Stomach (tissue), 4 donors: Measurements from ENCODE around the gene CENPM.

Experiments
- CTCF ChIP-seq, 7 experiments: fragments of 450-650 bp in 4 of 7; fragments of 200-600 bp in 3 of 7; sonication (generic) in 3 of 7; IDR thresholded peaks; one replicate each; pipeline ENCODE4 v1.5.1; 2016 to 2019; ENCODE audit warnings: antibody characterized with exemption in 7 of 7, control low read depth in 2 of 7, mild to moderate bottlenecking in 1 of 7
- POLR2A ChIP-seq, 4 donors: fragments of 450-650 bp; IDR thresholded peaks; one replicate each; pipeline ENCODE4 v1.6.1; 2016; ENCODE audit warnings: antibody characterized with exemption in 4 of 4, control low read depth in 2 of 4, mild to moderate bottlenecking in 1 of 4, moderate library complexity in 1 of 4

- no peak for TF ChIP-seq POLR2A (IDR thresholded peaks at IDR 0.05)
- no peak for TF ChIP-seq CTCF (IDR thresholded peaks at IDR 0.05)
Measured at GRCh38 chr22:41964112-41964491, 17.1 kb upstream of the CENPM start.
